Liver (tissue), 3 donors: Measurements from ENCODE around the gene ZNF599.

Experiments
- ATF3 ChIP-seq: IDR thresholded peaks from 2 replicates; pipeline ENCODE4 v1.6.1; 2016; ENCODE audit warnings: antibody characterized with exemption
- RAD21 ChIP-seq, 2 donors: IDR thresholded peaks; 2 replicates each; pipeline ENCODE4 v1.6.1; 2016; ENCODE audit warnings: antibody characterized with exemption in 2 of 2, mild to moderate bottlenecking in 2 of 2
- SP1 ChIP-seq: IDR thresholded peaks from 2 replicates; pipeline ENCODE4 v1.6.1; 2018; ENCODE audit warnings: antibody characterized with exemption, mild to moderate bottlenecking
- TF ChIP-seq, protein P1 (sequence below): fragments of 150-350 bp; IDR thresholded peaks from 2 replicates; pipeline ENCODE4 v1.5.1; 2017; ENCODE audit warnings: improper control_type of control experiment, low read depth, low read length; ENCODE audit not compliant: missing input control
- TF ChIP-seq, protein P2 (sequence below): IDR thresholded peaks from 2 replicates; pipeline ENCODE4 v1.6.1; 2016; ENCODE audit warnings: antibody characterized with exemption, mild to moderate bottlenecking
- donor health status: healthy.
- donor health status: healthy.

- TF ChIP-seq ATF3 (no peak), SP1 (no peak), RAD21 (IDR thresholded peaks at IDR 0.05) (no peak)
- TF ChIP-seq, protein P1, sequence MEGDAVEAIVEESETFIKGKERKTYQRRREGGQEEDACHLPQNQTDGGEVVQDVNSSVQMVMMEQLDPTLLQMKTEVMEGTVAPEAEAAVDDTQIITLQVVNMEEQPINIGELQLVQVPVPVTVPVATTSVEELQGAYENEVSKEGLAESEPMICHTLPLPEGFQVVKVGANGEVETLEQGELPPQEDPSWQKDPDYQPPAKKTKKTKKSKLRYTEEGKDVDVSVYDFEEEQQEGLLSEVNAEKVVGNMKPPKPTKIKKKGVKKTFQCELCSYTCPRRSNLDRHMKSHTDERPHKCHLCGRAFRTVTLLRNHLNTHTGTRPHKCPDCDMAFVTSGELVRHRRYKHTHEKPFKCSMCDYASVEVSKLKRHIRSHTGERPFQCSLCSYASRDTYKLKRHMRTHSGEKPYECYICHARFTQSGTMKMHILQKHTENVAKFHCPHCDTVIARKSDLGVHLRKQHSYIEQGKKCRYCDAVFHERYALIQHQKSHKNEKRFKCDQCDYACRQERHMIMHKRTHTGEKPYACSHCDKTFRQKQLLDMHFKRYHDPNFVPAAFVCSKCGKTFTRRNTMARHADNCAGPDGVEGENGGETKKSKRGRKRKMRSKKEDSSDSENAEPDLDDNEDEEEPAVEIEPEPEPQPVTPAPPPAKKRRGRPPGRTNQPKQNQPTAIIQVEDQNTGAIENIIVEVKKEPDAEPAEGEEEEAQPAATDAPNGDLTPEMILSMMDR, result no peak
- TF ChIP-seq, protein P2, sequence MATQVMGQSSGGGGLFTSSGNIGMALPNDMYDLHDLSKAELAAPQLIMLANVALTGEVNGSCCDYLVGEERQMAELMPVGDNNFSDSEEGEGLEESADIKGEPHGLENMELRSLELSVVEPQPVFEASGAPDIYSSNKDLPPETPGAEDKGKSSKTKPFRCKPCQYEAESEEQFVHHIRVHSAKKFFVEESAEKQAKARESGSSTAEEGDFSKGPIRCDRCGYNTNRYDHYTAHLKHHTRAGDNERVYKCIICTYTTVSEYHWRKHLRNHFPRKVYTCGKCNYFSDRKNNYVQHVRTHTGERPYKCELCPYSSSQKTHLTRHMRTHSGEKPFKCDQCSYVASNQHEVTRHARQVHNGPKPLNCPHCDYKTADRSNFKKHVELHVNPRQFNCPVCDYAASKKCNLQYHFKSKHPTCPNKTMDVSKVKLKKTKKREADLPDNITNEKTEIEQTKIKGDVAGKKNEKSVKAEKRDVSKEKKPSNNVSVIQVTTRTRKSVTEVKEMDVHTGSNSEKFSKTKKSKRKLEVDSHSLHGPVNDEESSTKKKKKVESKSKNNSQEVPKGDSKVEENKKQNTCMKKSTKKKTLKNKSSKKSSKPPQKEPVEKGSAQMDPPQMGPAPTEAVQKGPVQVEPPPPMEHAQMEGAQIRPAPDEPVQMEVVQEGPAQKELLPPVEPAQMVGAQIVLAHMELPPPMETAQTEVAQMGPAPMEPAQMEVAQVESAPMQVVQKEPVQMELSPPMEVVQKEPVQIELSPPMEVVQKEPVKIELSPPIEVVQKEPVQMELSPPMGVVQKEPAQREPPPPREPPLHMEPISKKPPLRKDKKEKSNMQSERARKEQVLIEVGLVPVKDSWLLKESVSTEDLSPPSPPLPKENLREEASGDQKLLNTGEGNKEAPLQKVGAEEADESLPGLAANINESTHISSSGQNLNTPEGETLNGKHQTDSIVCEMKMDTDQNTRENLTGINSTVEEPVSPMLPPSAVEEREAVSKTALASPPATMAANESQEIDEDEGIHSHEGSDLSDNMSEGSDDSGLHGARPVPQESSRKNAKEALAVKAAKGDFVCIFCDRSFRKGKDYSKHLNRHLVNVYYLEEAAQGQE, result no peak
Observed at GRCh38 chr19:34808566-34808965, 35.6 kb upstream of the ZNF599 start.
